Right lobe of liver (tissue), 6 donors: ENCODE data around the gene LSM3. TPM values are rescaled to one million over a fixed set of nuclear protein-coding genes. Genes with fewer than 3 reads are reported as not detected.

ENCODE experiments used
- ATAC-seq, 4 donors: fragments of 200-7000 bp; cut with Tn5 transposase; one replicate each; pipeline ENCODE4 v1.9.1; 2020; ENCODE audit warnings: mild to moderate bottlenecking in 4 of 4, moderate library complexity in 4 of 4
- DNase-seq, 3 donors: peaks; one replicate each; pipeline ENCODE4 v3.0.0-alpha.2; 2020
- H3K27ac ChIP-seq, 3 donors: fragments of 200-600 bp; one replicate each; pipeline ENCODE4 v1.8.0; 2022
- H3K27me3 ChIP-seq, 2 donors: fragments of 200-600 bp; one replicate each; pipeline ENCODE4 v1.8.0; 2022
- H3K36me3 ChIP-seq, 4 donors: fragments of 200-600 bp; sonication (generic) in 1 of 4; one replicate each; pipeline versions ENCODE4 v1.5.1 to v1.8.0; 2017 to 2022; ENCODE audit warnings: control low read depth in 1 of 4
- H3K4me1 ChIP-seq, 4 donors: fragments of 200-600 bp; sonication (generic) in 1 of 4; one replicate each; pipeline versions ENCODE4 v1.5.1 to v1.8.0; 2017 to 2022; ENCODE audit warnings: control low read depth in 1 of 4
- H3K4me3 ChIP-seq, 3 donors: fragments of 200-600 bp; one replicate each; pipeline ENCODE4 v1.8.0; 2022
- H3K9me3 ChIP-seq, 4 donors: fragments of 200-600 bp; sonication (generic) in 1 of 4; one replicate each; pipeline versions ENCODE4 v1.5.1 to v1.8.0; 2017 to 2022; ENCODE audit warnings: control low read depth in 1 of 4
- POLR2A ChIP-seq: fragments of 450-650 bp; IDR thresholded peaks from one replicate; pipeline ENCODE4 v1.6.1; 2017; ENCODE audit warnings: antibody characterized with exemption, mild to moderate bottlenecking
- WGBS: methylation state at CpG from one replicate; pipeline ENCODE4 v1.1.6; 2018; ENCODE audit warnings: low coverage, low lambda C conversion rate; ENCODE audit not compliant: insufficient coverage; ENCODE audit errors: missing lambda C conversion rate; 5-methylcytosine and 5-hydroxymethylcytosine counted together
- intact Hi-C, 2 donors: fragments of 100-400 bp; cut with DNase I; formaldehyde crosslinking; loops; one replicate each; pipeline versions ENCODE4 v1.11.2 to v1.14.1; 2022
- total RNA-seq, 6 experiments: library from RNA; depleted of rRNA in 2 of 6; stranded (reverse); fragments of >200 nt in 2 of 6; fragmentation: NEBNext Ultra II Directional in 3 of 6; extraction: Animal tissue kit (Norgen Biotek cat#: 25700) in 3 of 6; gene quantifications; one replicate each; pipeline versions ENCODE4 v1.1.0 to v1.2.4, GENCODE V29; 2016 to 2023
- TF ChIP-seq, protein P1 (sequence below), 4 donors: fragments of 200-600 bp in 3 of 4; fragments of 450-650 bp in 1 of 4; IDR thresholded peaks; one replicate each; pipeline versions ENCODE4 v1.5.1 to v1.8.0; 2016 to 2022; ENCODE audit warnings: antibody characterized with exemption in 4 of 4, mild to moderate bottlenecking in 2 of 4
- donor health status: DM: no; HTN: yes; CAD: no.
- donor health status: DM: no; HTN: no; CAD: no.
- donor health status: DM: no; HTN: no; CAD: no.
- donor health status: DM: no; HTN: yes; CAD: no.
- donor health status: DM: no; HTN: yes; CAD: no.

LSM3 gene
- total RNA-seq, 6 experiments from 2014 or later = 4.5 to 7.4 (median 6.1) TPM

GRCh38 chr3:14242490-14243311 lies 64.1 kb downstream of the LSM3 start:
- Histone ChIP-seq H3K9me3 (no peaks in the 10 kb centered on the region), H3K27ac (no peak overlapping the region), H3K4me3 (no peak overlapping the region), H3K4me1 (no peaks in the 10 kb centered on the region), H3K27me3 (no peaks in the 10 kb centered on the region), H3K36me3 (no peaks in the 10 kb centered on the region)
- peak in 1 of 4 donors; percentile 26 for ATAC-seq
- DNase-seq = no peak
- intact Hi-C loops = no loop called here
- no peak for TF ChIP-seq POLR2A
- TF ChIP-seq, protein P1, sequence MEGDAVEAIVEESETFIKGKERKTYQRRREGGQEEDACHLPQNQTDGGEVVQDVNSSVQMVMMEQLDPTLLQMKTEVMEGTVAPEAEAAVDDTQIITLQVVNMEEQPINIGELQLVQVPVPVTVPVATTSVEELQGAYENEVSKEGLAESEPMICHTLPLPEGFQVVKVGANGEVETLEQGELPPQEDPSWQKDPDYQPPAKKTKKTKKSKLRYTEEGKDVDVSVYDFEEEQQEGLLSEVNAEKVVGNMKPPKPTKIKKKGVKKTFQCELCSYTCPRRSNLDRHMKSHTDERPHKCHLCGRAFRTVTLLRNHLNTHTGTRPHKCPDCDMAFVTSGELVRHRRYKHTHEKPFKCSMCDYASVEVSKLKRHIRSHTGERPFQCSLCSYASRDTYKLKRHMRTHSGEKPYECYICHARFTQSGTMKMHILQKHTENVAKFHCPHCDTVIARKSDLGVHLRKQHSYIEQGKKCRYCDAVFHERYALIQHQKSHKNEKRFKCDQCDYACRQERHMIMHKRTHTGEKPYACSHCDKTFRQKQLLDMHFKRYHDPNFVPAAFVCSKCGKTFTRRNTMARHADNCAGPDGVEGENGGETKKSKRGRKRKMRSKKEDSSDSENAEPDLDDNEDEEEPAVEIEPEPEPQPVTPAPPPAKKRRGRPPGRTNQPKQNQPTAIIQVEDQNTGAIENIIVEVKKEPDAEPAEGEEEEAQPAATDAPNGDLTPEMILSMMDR (IDR thresholded peaks at IDR 0.05) = no peak
- WGBS = 83% methylated on average over 10 of the region's 12 CpGs

DNA sequence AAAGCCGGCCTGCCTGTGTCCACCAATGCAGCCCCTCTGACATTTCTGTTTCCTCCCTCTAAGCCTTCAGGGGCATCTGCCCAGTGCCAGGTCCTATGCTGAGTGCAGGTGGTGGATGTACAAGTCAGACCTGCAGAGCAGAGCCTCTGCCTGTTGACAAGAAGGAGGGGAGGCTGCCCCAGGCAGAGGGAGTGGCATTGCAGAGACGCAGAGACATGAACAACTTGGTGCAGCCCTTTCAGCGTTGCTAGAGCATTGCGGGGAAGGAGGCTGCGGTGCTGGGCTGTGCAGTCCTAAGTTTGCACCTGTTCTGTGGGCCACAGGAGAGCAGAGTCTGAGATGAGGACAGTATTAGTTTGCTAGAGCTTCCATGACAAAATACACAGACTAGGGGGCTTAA lies 65.2 kb downstream of the LSM3 start:
- H3K36me3 ChIP-seq = no peaks in the 10 kb centered on the region
- DNase-seq (no peak), ATAC-seq (no peak)
- H3K4me1 ChIP-seq = no peaks in the 10 kb centered on the region
- intact Hi-C loops = no loop called here
- no peaks in the 10 kb centered on the region for H3K9me3 ChIP-seq
- no peaks in the 10 kb centered on the region for H3K27me3 ChIP-seq
- H3K27ac ChIP-seq = no peak overlapping the region
- WGBS = 83% methylated on average over 1 of the region's 5 CpGs
- no peak for TF ChIP-seq POLR2A
- TF ChIP-seq, protein P1 (IDR thresholded peaks at IDR 0.05) = no peak
- H3K4me3 ChIP-seq = no peak overlapping the region

- intact Hi-C loops = no loop called here
- 91% methylated on average over 7 of the region's 9 CpGs for WGBS
- TF ChIP-seq, protein P1 (IDR thresholded peaks at IDR 0.05) = no peak
- TF ChIP-seq POLR2A = no peak
These were observed 66.1 kb downstream of the LSM3 start for GRCh38 chr3:14244521-14245247.

DNA sequence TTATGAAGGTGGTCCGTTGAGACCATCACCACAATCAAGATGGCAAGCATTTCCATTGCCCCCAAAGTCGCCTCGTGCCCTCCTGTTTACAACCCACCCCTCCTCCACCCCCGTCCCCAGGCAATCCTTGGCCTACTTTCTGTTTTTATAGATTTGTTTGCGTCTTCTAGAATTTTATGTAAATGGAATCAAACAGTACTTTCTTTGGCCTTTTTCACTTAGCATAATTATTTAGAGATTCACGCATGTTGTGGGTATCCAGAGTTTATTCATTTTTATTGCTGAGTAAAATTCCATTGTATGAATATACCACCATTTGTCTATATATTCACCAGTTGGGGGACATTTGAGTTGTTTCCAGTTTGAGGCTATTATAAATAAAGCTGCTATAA lies 66.6 kb downstream of the LSM3 start:
- WGBS = 88% methylated on average over 6 of the region's 6 CpGs
- Histone ChIP-seq H3K27ac (no peak overlapping the region), H3K4me1 (no peaks in the 10 kb centered on the region), H3K27me3 (no peaks in the 10 kb centered on the region), H3K4me3 (no peak overlapping the region), H3K9me3 (no peaks in the 10 kb centered on the region), H3K36me3 (no peaks in the 10 kb centered on the region)
- TF ChIP-seq, protein P1 (IDR thresholded peaks at IDR 0.05) = no peak
- no peak for TF ChIP-seq POLR2A
- ATAC-seq = no peak
- DNase-seq = no peak
- intact Hi-C loops = no loop called here

More at GRCh38 chr3:14244521-14245247, 66.1 kb downstream of the LSM3 start:
- DNase-seq = no peak
- no peaks in the 10 kb centered on the region for H3K36me3 ChIP-seq
- no peak overlapping the region for H3K27ac ChIP-seq
- no peaks in the 10 kb centered on the region for H3K27me3 ChIP-seq
- no peaks in the 10 kb centered on the region for H3K9me3 ChIP-seq
- no peaks in the 10 kb centered on the region for H3K4me1 ChIP-seq
- ATAC-seq = no peak
- H3K4me3 ChIP-seq = no peak overlapping the region
